HUES64 (cell line): Measurements from ENCODE around the gene SULT4A1.

Experiments
- H3K27ac ChIP-seq: 2 replicates; pipeline ENCODE4 v1.7.0; 2013; ENCODE audit warnings: low read depth, low read length, inconsistent platforms
- H3K27me3 ChIP-seq: 2 replicates; pipeline ENCODE4 v1.6.1; 2013; ENCODE audit warnings: mild to moderate bottlenecking, low read length; ENCODE audit not compliant: insufficient read depth
- H3K36me3 ChIP-seq: 2 replicates; pipeline ENCODE4 v1.6.1; 2013; ENCODE audit warnings: mild to moderate bottlenecking, low read length; ENCODE audit not compliant: insufficient read depth
- H3K4me1 ChIP-seq: 2 replicates; pipeline ENCODE4 v1.6.1; 2013; ENCODE audit warnings: mild to moderate bottlenecking, low read length, moderate library complexity; ENCODE audit not compliant: insufficient read depth
- H3K4me3 ChIP-seq: 2 replicates; pipeline ENCODE4 v1.5.1; 2013; ENCODE audit warnings: mild to moderate bottlenecking, low read length, moderate library complexity
- H3K9ac ChIP-seq: 2 replicates; pipeline ENCODE4 v1.6.1; 2013; ENCODE audit warnings: mild to moderate bottlenecking, low read depth, low read length
- H3K9me3 ChIP-seq: 2 replicates; pipeline ENCODE4 v1.6.1; 2013; ENCODE audit warnings: low read depth, low read length; ENCODE audit not compliant: insufficient read depth
- WGBS: fragments of 150-250, 120-280 bp; methylation state at CpG from one replicate; pipeline ENCODE4 v1.1.7; 2013; ENCODE audit warnings: missing lambda C conversion rate; 5-methylcytosine and 5-hydroxymethylcytosine counted together

Gene SULT4A1

DNA sequence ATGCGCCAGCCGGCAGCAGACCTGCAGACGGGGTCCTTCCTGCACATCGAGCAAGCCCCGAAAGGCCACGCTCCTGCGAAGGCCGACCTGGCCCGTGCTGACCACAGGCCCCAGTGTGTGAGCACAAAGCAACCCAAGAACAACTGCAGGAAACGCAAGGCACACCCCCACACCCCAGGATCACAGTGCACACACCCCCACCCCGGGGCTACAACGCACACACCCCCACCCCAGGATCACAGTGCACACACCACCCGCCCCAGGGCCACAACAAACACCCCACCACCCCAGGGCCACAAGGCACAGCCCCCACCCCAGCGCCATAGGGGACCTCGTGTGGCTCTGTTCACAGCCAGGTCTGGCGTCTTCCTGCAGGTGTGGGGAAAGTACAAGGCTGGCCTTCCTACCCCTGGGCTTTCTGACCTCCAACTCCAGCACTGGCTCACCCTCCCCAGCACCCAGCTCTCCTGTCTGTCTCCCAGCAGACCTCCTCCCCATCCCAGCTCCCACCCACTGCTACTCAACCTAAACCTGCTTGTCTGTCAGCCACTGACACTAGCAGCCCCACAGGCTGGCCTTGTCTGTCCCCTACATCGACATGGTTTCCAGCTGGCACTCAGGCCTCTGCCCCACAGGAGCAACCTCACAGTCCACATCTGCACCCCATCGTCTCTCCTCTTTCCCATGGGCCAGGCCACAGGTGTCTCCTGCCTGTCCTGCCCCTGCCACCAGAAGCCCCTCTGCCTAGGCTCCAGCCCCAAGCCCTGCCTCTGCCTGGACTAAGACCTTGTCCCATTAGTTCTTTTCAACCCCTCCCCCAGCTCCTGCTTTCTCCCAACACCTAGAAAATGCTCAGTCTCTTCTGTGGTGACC lies 29.7 kb downstream of the SULT4A1 start:
- peaks cover 19% of the 10 kb centered on the region for H3K36me3 ChIP-seq
- H3K9me3 ChIP-seq, result no peaks in the 10 kb centered on the region
- 93% methylated on average over 18 of the region's 18 CpGs for WGBS
- no peak overlapping the region for H3K27ac ChIP-seq
- H3K4me1 ChIP-seq, result peaks cover 3% of the 10 kb centered on the region; the same call in 1 of the 2 replicates
- H3K27me3 ChIP-seq, result no peaks in the 10 kb centered on the region
- H3K9ac ChIP-seq, result no peak overlapping the region
- no peak overlapping the region for H3K4me3 ChIP-seq

DNA sequence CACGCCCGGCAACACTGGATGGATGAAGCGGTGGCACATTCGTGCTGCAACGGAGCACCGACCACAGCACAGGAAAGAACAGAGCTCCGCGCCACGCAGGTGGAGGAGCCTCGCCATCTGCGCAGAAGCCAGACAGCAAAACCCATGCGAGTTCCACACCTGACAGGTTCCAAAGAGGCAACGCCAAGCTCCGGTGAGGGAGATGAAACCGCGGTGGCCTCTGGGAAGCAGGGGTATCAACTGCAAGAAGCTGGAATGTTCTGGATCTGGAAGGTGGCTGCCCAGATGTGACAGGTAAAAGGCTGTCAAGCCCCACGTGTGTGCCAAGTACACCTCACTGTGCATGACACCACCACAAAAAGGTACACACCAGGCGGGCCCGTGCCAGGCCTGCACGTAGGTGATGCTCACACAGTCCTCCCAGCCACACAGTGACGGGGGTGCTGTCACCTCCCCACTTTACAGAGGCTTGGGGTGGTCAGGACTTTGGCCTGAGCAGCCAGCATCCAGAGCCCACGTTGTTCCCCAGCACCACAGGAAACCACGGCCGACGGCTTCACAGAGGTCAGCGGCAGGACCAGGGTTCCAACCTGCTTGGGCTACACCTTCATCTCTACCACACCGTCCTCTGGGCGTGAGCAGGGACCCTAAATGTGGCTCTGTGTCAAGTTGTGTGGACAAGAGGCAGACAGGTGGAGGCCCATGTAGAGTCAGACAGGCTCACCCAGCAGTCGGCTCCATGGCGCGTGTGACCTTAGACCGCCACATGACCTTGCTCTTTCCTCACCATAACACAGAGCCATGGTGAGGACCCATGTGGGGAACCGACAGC lies 30.5 kb downstream of the SULT4A1 start:
- Histone ChIP-seq H3K4me3 (no peak overlapping the region), H3K36me3 (peaks cover 10% of the 10 kb centered on the region), H3K9me3 (no peaks in the 10 kb centered on the region), H3K27me3 (no peaks in the 10 kb centered on the region), H3K4me1 (peaks cover 3% of the 10 kb centered on the region; the same call in 1 of the 2 replicates), H3K27ac (no peak overlapping the region), H3K9ac (no peak overlapping the region)
- 96% methylated on average over 33 of the region's 33 CpGs for WGBS

GRCh38 chr22:43830931-43831560 lies 31.3 kb downstream of the SULT4A1 start:
- WGBS, result 96% methylated on average over 12 of the region's 12 CpGs
- no peaks in the 10 kb centered on the region for H3K9me3 ChIP-seq
- no peak overlapping the region for H3K27ac ChIP-seq
- peaks cover 7% of the 10 kb centered on the region; the same call in 1 of the 2 replicates for H3K36me3 ChIP-seq
- H3K27me3 ChIP-seq, result no peaks in the 10 kb centered on the region
- no peak overlapping the region for H3K9ac ChIP-seq
- H3K4me1 ChIP-seq, result peaks cover 3% of the 10 kb centered on the region; the same call in 1 of the 2 replicates
- no peak overlapping the region for H3K4me3 ChIP-seq

GRCh38 chr22:43829904-43830851 lies 32.1 kb downstream of the SULT4A1 start:
- Histone ChIP-seq H3K4me1 (peaks cover 9% of the 10 kb centered on the region; the same call in 1 of the 2 replicates), H3K9ac (no peak overlapping the region), H3K36me3 (peaks cover 12% of the 10 kb centered on the region; the same call in 1 of the 2 replicates), H3K27ac (no peak overlapping the region), H3K9me3 (no peaks in the 10 kb centered on the region), H3K4me3 (no peak overlapping the region), H3K27me3 (no peaks in the 10 kb centered on the region)
- WGBS, result 90% methylated on average over 33 of the region's 33 CpGs

- peaks cover 13% of the 10 kb centered on the region; the same call in 1 of the 2 replicates for H3K4me1 ChIP-seq
- no peaks in the 10 kb centered on the region for H3K9me3 ChIP-seq
- no peak overlapping the region for H3K9ac ChIP-seq
- H3K36me3 ChIP-seq, result peaks cover 12% of the 10 kb centered on the region; the same call in 1 of the 2 replicates
- H3K4me3 ChIP-seq, result no peak overlapping the region
- no peak overlapping the region for H3K27ac ChIP-seq
- WGBS, result 78% methylated on average over 20 of the region's 20 CpGs
- H3K27me3 ChIP-seq, result no peaks in the 10 kb centered on the region
These were observed 33.1 kb downstream of the SULT4A1 start for GRCh38 chr22:43828998-43829782.

DNA sequence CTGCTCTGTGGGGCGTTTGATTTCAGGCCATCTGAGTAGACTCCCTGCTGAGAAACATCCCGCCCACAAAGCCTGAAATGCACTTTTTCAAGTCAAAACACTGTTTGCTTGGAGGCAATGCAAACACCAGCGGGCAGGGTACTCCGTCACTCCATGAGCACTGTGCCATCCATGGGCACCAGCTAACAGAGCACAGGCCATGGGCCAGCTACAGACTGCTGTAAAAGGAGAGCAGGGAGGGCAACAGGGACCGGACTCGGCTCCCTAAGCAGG lies 33.7 kb downstream of the SULT4A1 start:
- Histone ChIP-seq H3K36me3 (peaks cover 12% of the 10 kb centered on the region; the same call in 1 of the 2 replicates), H3K9ac (no peak overlapping the region), H3K9me3 (no peaks in the 10 kb centered on the region), H3K4me3 (no peak overlapping the region), H3K4me1 (peaks cover 18% of the 10 kb centered on the region), H3K27ac (no peak overlapping the region), H3K27me3 (no peaks in the 10 kb centered on the region)
- 74% methylated on average over 6 of the region's 6 CpGs for WGBS

DNA sequence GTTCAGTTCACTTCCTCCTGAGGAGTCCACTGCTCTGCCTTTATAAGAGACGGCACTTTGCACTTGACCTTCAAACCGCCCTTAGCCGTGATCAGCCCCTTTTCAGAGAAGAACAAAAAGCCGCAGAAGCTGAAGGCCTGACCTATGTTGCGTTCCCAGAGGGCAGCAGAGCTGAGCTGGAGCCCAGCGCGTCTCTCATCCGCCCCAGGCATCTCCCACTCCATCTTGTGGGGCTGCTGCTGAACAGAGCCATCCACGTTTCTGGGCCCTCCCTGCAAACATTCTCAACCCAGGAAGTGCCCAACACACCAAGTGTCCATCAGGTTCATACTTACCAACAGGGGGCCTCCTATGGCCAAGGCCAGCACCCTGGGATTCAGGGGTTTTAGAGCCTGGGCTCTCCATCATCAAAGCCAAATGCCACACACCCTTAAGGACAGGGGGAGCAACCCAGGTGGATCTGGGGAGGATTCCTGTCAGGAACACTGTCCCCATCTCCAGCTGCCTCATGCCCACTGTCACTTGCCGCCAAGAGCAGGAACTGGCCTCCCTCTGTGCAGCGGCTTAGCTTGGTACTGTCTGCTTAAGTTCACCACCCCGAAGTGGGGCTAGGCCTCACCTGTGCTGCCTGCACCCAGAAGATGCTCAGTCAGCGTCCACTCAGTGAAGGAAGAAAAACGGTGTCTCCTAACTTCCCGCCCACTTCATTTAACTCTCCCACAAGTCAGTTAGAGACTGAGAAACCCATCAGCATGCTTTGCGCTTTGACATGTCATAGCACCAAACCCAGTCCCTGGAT lies 34.2 kb downstream of the SULT4A1 start:
- Histone ChIP-seq H3K9me3 (no peaks in the 10 kb centered on the region), H3K4me3 (no peak overlapping the region), H3K36me3 (peaks cover 12% of the 10 kb centered on the region; the same call in 1 of the 2 replicates), H3K27me3 (no peaks in the 10 kb centered on the region), H3K4me1 (peaks cover 23% of the 10 kb centered on the region), H3K9ac (no peak overlapping the region), H3K27ac (no peak overlapping the region)
- WGBS, result 90% methylated on average over 16 of the region's 16 CpGs

GRCh38 chr22:43827003-43827735 lies 35.1 kb downstream of the SULT4A1 start:
- no peak overlapping the region for H3K9ac ChIP-seq
- no peak overlapping the region for H3K4me3 ChIP-seq
- H3K4me1 ChIP-seq, result peaks cover 28% of the 10 kb centered on the region
- H3K36me3 ChIP-seq, result peaks cover 12% of the 10 kb centered on the region; the same call in 1 of the 2 replicates
- H3K27ac ChIP-seq, result no peak overlapping the region
- no peaks in the 10 kb centered on the region for H3K9me3 ChIP-seq
- 94% methylated on average over 13 of the region's 13 CpGs for WGBS
- no peaks in the 10 kb centered on the region for H3K27me3 ChIP-seq
